ENCODE results near the gene COL8A2. TPM values are rescaled to one million over a fixed set of nuclear protein-coding genes. Genes with fewer than 3 reads are reported as not detected.

The COL8A2 gene
- total RNA-seq, 1 experiment from 2014 or later, result 1.2 TPM

DNA sequence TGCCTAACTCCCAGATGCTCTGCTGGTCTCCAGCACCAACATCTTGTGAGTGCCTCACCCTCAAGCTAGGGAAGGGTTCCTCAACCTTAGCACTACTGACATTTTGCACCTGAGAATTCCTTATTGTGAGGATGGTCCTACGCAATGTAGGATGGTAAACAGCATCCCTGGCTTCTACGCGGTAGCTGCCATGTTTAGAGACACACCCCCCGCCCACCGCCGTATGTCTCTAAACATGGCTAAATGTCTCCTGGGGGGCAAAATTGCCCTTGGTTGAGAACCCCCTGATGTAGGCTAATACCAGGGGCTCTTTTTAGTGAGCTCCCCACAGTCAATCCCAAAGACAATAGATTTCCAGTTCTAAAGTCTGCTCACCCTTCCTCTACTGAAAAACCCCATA, 28.5 kb upstream of the COL8A2 start:
- in situ Hi-C loops (cut with HindIII; ENCODE audit: low pct_unique_long_range_greater_than_20kb, low sequenced_read_pairs) (no loop called here), intact Hi-C loops (cut with micrococcal nuclease; ENCODE audit: unreplicated experiment) (no loop called here)
- ChIA-PET POLR2A (no interaction called here), CTCF (no interaction called here)
- no TSS peak for BruUV-seq (replicated peaks)
- ATAC-seq (no peak), DNase-seq (ENCODE audit: low read depth, low spot score) (no peak)
- peak overlapping the region; percentile 48; the same call in 1 of the 2 replicates for H3K27ac ChIP-seq (ENCODE audit: low read length)
- peaks cover 2% of the 10 kb centered on the region for H3K36me3 ChIP-seq (ENCODE audit: control insufficient read depth, insufficient read depth, low read length)
- no peaks in the 10 kb centered on the region for H3K27me3 ChIP-seq (ENCODE audit: control insufficient read depth, insufficient read depth, low read length)
- no peaks in the 10 kb centered on the region for H3K9me3 ChIP-seq (ENCODE audit: control insufficient read depth, insufficient read depth, low read depth, low read length)
- peaks cover 50% of the 10 kb centered on the region for H3K4me1 ChIP-seq (ENCODE audit: control insufficient read depth, insufficient read depth, low read length)
- H3K4me3 ChIP-seq (ENCODE audit: low read depth in 2 of 2, low read length in 2 of 2), result no peak overlapping the region
- TF ChIP-seq, protein P1, sequence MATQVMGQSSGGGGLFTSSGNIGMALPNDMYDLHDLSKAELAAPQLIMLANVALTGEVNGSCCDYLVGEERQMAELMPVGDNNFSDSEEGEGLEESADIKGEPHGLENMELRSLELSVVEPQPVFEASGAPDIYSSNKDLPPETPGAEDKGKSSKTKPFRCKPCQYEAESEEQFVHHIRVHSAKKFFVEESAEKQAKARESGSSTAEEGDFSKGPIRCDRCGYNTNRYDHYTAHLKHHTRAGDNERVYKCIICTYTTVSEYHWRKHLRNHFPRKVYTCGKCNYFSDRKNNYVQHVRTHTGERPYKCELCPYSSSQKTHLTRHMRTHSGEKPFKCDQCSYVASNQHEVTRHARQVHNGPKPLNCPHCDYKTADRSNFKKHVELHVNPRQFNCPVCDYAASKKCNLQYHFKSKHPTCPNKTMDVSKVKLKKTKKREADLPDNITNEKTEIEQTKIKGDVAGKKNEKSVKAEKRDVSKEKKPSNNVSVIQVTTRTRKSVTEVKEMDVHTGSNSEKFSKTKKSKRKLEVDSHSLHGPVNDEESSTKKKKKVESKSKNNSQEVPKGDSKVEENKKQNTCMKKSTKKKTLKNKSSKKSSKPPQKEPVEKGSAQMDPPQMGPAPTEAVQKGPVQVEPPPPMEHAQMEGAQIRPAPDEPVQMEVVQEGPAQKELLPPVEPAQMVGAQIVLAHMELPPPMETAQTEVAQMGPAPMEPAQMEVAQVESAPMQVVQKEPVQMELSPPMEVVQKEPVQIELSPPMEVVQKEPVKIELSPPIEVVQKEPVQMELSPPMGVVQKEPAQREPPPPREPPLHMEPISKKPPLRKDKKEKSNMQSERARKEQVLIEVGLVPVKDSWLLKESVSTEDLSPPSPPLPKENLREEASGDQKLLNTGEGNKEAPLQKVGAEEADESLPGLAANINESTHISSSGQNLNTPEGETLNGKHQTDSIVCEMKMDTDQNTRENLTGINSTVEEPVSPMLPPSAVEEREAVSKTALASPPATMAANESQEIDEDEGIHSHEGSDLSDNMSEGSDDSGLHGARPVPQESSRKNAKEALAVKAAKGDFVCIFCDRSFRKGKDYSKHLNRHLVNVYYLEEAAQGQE (IDR thresholded peaks at IDR 0.05; ENCODE audit: insufficient read depth in 1 of 2, low read depth in 2 of 2, low read length in 1 of 2), result no peak
- TF ChIP-seq TCF7L2 (IDR thresholded peaks at IDR 0.05; ENCODE audit: low read depth, low read length), result no peak
- no peak for TF ChIP-seq POLR2AphosphoS5 (IDR thresholded peaks at IDR 0.05; ENCODE audit: low read depth, low read length)
- TF ChIP-seq, protein P2, sequence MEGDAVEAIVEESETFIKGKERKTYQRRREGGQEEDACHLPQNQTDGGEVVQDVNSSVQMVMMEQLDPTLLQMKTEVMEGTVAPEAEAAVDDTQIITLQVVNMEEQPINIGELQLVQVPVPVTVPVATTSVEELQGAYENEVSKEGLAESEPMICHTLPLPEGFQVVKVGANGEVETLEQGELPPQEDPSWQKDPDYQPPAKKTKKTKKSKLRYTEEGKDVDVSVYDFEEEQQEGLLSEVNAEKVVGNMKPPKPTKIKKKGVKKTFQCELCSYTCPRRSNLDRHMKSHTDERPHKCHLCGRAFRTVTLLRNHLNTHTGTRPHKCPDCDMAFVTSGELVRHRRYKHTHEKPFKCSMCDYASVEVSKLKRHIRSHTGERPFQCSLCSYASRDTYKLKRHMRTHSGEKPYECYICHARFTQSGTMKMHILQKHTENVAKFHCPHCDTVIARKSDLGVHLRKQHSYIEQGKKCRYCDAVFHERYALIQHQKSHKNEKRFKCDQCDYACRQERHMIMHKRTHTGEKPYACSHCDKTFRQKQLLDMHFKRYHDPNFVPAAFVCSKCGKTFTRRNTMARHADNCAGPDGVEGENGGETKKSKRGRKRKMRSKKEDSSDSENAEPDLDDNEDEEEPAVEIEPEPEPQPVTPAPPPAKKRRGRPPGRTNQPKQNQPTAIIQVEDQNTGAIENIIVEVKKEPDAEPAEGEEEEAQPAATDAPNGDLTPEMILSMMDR (IDR thresholded peaks at IDR 0.05), result no peak
- TF ChIP-seq SIN3A (IDR thresholded peaks at IDR 0.05; ENCODE audit: borderline replicate concordance, insufficient read depth, low read depth, low read length), result no peak

DNA sequence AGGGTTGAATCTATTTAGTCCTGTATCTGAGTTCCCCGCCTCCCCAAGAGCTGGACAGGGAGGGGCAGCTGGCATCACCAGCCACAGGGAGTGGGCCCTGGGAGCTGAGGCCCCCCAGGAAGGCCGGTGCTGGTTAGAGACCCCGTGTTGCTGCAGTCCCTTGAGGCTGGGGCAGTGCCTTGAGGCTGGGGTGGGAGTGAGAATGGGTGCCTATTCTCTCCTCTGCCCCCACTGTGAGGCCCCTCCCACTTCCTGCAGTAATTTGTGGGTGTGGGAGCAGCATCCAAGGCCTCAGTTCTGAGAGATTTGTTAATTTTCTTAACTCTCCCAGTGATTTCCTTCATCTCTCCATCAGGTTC, 26.8 kb upstream of the COL8A2 start:
- BruUV-seq (replicated peaks), result no TSS peak
- H3K27ac ChIP-seq (ENCODE audit: low read length), result peak overlapping the region; percentile 98
- H3K36me3 ChIP-seq (ENCODE audit: control insufficient read depth, insufficient read depth, low read length), result no peaks in the 10 kb centered on the region; the same call in 1 of the 2 replicates
- no peak for ATAC-seq
- no peaks in the 10 kb centered on the region for H3K9me3 ChIP-seq (ENCODE audit: control insufficient read depth, insufficient read depth, low read depth, low read length)
- intact Hi-C loops (cut with micrococcal nuclease; ENCODE audit: unreplicated experiment), result loop anchor here (1.0 kb wide), 1 partner anchor 18 kb away; no protein-coding TSS in a partner anchor
- H3K27me3 ChIP-seq (ENCODE audit: control insufficient read depth, insufficient read depth, low read length), result no peaks in the 10 kb centered on the region
- DNase-seq (ENCODE audit: low read depth, low spot score), result no peak
- in situ Hi-C loops (cut with HindIII; ENCODE audit: low pct_unique_long_range_greater_than_20kb, low sequenced_read_pairs), result no loop called here
- no peak for TF ChIP-seq TCF7L2 (IDR thresholded peaks at IDR 0.05; ENCODE audit: low read depth, low read length)
- TF ChIP-seq, protein P2 (IDR thresholded peaks at IDR 0.05), result no peak
- TF ChIP-seq POLR2AphosphoS5 (IDR thresholded peaks at IDR 0.05; ENCODE audit: low read depth, low read length), result no peak
- TF ChIP-seq SIN3A (IDR thresholded peaks at IDR 0.05; ENCODE audit: borderline replicate concordance, insufficient read depth, low read depth, low read length), result no peak
- TF ChIP-seq, protein P1 (IDR thresholded peaks at IDR 0.05; ENCODE audit: insufficient read depth in 1 of 2, low read depth in 2 of 2, low read length in 1 of 2), result no peak
- peaks cover 42% of the 10 kb centered on the region for H3K4me1 ChIP-seq (ENCODE audit: control insufficient read depth, insufficient read depth, low read length)
- CTCF ChIA-PET, result no interaction called here
- no peak overlapping the region for H3K4me3 ChIP-seq (ENCODE audit: low read depth in 2 of 2, low read length in 2 of 2)
- POLR2A ChIA-PET, result no interaction called here

Data from Panc1 (cell line).